ENCODE results near the gene MYBPHL. TPM values are rescaled to one million over a fixed set of nuclear protein-coding genes. Genes with fewer than 3 reads are reported as not detected.

Gene MYBPHL
- total and polyA plus RNA-seq, 2 of the 13 experiments (the other 11 are each of a cell fraction or from before 2014, with no cell fraction given) = 3.7 to 3.8 TPM

- TF ChIP-seq HINFP (CRISPR knock-in tag; IDR thresholded peaks at IDR 0.05; ENCODE audit: low read depth) (peak; percentile 79), MXD3 (CRISPR knock-in tag; IDR thresholded peaks at IDR 0.05) (no peak; the same call in 1 of the 2 replicates), ZNF230 (CRISPR knock-in tag; IDR thresholded peaks at IDR 0.05) (peak; percentile 39; the same call in 1 of the 2 replicates), CC2D1A (CRISPR knock-in tag; IDR thresholded peaks at IDR 0.05) (no peak), ZNF280D (CRISPR knock-in tag; IDR thresholded peaks at IDR 0.05) (0 out of 2 replicates have a peak, but pooled peaks have one; percentile 48), ZNF713 (CRISPR knock-in tag; IDR thresholded peaks at IDR 0.05) (0 out of 2 replicates have a peak, but pooled peaks have one; percentile 49), ISX (CRISPR knock-in tag; conservative IDR thresholded peaks at IDR 0.05) (no peak), U2AF1 (optimal IDR thresholded peaks at IDR 0.05; ENCODE audit: low read depth, low read length) (no peak), SRF (IDR thresholded peaks at IDR 0.05; ENCODE audit: low read depth, low read length) (no peak), CENPX (CRISPR knock-in tag; IDR thresholded peaks at IDR 0.05) (no peak), RNF2 (conservative IDR thresholded peaks at IDR 0.05; ENCODE audit: low read depth) (no peak), ZNF121 (CRISPR knock-in tag; IDR thresholded peaks at IDR 0.05) (peak; percentile 51), ZNF441 (CRISPR knock-in tag; IDR thresholded peaks at IDR 0.05; ENCODE audit: borderline replicate concordance) (no peak; the same call in 1 of the 2 replicates), ZNF7 (CRISPR knock-in tag; IDR thresholded peaks at IDR 0.05) (no peak), CBX2 (IDR thresholded peaks at IDR 0.05; ENCODE audit: low read depth, low read length) (no peak), CBX2 (CRISPR knock-in tag; IDR thresholded peaks at IDR 0.05; ENCODE audit: low read depth) (no peak), NCOA5 (CRISPR knock-in tag; IDR thresholded peaks at IDR 0.05) (no peak), KDM2A (CRISPR knock-in tag; IDR thresholded peaks at IDR 0.05; ENCODE audit: borderline replicate concordance, low read depth) (peak; percentile 74; the same call in 1 of the 2 replicates), ZBTB4 (CRISPR knock-in tag; IDR thresholded peaks at IDR 0.05; ENCODE audit: borderline replicate concordance) (no peak), SOX13 (IDR thresholded peaks at IDR 0.05) (peak; percentile 46; the same call in 1 of the 2 replicates), SOX13 (CRISPR knock-in tag; conservative IDR thresholded peaks at IDR 0.05 in 1 of 2, IDR thresholded peaks at IDR 0.05 in 1 of 2) (peak in 1 of 2 experiments; percentile 62; a peak in 2 of 4 replicates), HDAC2 (CRISPR knock-in tag; IDR thresholded peaks at IDR 0.05) (peak; percentile 53; the same call in 1 of the 2 replicates)
These were observed 23.7 kb downstream of the MYBPHL start, which contains the start of gene PSRC1 (continued) for GRCh38 chr1:109282952-109283747.
